ENCODE data around the gene GRN. TPM values are rescaled to one million over a fixed set of nuclear protein-coding genes. Genes with fewer than 3 reads are reported as not detected.

The GRN gene
- total and polyA plus RNA-seq, 2 donors (not counting 3 experiments of a cell fraction or from before 2014, with no cell fraction given), result 343 to 1,034 TPM

DNA sequence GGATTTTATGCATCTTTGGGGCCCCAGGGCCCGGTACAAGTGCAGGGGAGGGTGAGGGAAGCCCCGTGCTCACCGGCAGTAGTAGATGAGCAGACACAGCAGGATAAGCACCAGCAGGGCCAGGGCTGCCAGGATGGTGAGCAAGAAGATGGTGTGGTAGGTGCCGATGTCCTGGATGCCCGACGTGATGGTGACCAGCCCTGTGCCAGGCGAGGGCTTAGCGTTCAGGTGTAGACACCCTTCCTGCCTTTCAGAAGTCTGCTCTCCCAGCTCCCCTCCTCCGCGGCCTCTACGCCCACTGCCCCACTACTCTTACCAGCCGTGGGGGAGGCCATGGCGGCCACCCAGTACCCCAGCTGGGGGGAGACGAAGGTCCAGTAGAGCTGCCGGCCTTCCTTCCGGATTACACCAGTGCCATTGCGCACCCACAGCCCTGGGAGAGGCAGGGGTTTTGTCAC, 10.6 kb downstream of the GRN start:
- Histone ChIP-seq H3K9me3 (replicated peaks; ENCODE audit: control insufficient read depth, insufficient read depth, low read length) (no peaks in the 10 kb centered on the region), H3K36me3 (ENCODE audit: control insufficient read depth in 2 of 2, extremely low read depth in 1 of 2, insufficient read depth in 2 of 2, low read length in 2 of 2) (peaks cover 3 to 24% of the 10 kb centered on the region in 2 experiments), H3K9ac (replicated peaks; ENCODE audit: extremely low read depth, insufficient read depth, low read length) (no peak overlapping the region), H3K4me3 (replicated peaks in 1 of 3; ENCODE audit: insufficient read depth in 1 of 3, low read depth in 1 of 3, low read length in 3 of 3) (no peak overlapping the region), H3K4me2 (ENCODE audit: insufficient read depth, low read length) (no peak overlapping the region), H3K27ac (ENCODE audit: insufficient read depth, low read depth, low read length) (no peak overlapping the region), H3K9me1 (replicated peaks; ENCODE audit: control insufficient read depth, extremely low read depth, insufficient read depth, low read length) (no peaks in the 10 kb centered on the region), H4K20me1 (replicated peaks; ENCODE audit: control insufficient read depth, extremely low read depth, insufficient read depth, low read length) (no peaks in the 10 kb centered on the region), H3K79me2 (ENCODE audit: control insufficient read depth, insufficient read depth, low read length) (no peaks in the 10 kb centered on the region), H3K4me1 (ENCODE audit: control insufficient read depth, extremely low read depth, insufficient read depth, low read length) (no peaks in the 10 kb centered on the region), H2AFZ (ENCODE audit: low read depth, low read length) (no peak overlapping the region), H3K27me3 (ENCODE audit: control insufficient read depth in 2 of 2, insufficient read depth in 2 of 2, low read length in 2 of 2) (no peaks in the 10 kb centered on the region)
- DNase-seq (ENCODE audit: low read depth, low spot score), result no peak
- no peak for FAIRE-seq
- dilution Hi-C loops (cut with MboI; ENCODE audit: extremely low pct_ligation_motif_present, low sequenced_read_pairs), result no loop called here
- ChIA-PET POLR2A (no interaction called here), CTCF (interaction anchor here (0.6 to 3.1 kb wide), 3 partner anchors 8 to 168 kb away, joined by 3 to 12 read pairs (median 3); partner anchors contain the start of gene FAM171A2)
- no peak for TF ChIP-seq POLR2AphosphoS5 (IDR thresholded peaks at IDR 0.05; ENCODE audit: insufficient read depth, low read depth, low read length)
- TF ChIP-seq FOS (IDR thresholded peaks at IDR 0.05; ENCODE audit: borderline replicate concordance, insufficient read depth, low read length), result no peak
- TF ChIP-seq, protein P1, sequence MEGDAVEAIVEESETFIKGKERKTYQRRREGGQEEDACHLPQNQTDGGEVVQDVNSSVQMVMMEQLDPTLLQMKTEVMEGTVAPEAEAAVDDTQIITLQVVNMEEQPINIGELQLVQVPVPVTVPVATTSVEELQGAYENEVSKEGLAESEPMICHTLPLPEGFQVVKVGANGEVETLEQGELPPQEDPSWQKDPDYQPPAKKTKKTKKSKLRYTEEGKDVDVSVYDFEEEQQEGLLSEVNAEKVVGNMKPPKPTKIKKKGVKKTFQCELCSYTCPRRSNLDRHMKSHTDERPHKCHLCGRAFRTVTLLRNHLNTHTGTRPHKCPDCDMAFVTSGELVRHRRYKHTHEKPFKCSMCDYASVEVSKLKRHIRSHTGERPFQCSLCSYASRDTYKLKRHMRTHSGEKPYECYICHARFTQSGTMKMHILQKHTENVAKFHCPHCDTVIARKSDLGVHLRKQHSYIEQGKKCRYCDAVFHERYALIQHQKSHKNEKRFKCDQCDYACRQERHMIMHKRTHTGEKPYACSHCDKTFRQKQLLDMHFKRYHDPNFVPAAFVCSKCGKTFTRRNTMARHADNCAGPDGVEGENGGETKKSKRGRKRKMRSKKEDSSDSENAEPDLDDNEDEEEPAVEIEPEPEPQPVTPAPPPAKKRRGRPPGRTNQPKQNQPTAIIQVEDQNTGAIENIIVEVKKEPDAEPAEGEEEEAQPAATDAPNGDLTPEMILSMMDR (IDR thresholded peaks at IDR 0.05; ENCODE audit: extremely low read depth in 1 of 2, insufficient read depth in 1 of 2, low read depth in 1 of 2, low read length in 2 of 2), result no peak
- TF ChIP-seq JUN (IDR thresholded peaks at IDR 0.05; ENCODE audit: borderline replicate concordance, insufficient read depth, insufficient read length, low read depth), result no peak
- no peak for TF ChIP-seq POLR2A (IDR thresholded peaks at IDR 0.05; ENCODE audit: low read depth, low read length)
- TF ChIP-seq GATA2 (IDR thresholded peaks at IDR 0.05; ENCODE audit: insufficient read depth, insufficient read length, low read depth, low read length), result no peak
- TF ChIP-seq MYC (IDR thresholded peaks at IDR 0.05; ENCODE audit: low read depth, low read length), result no peak
- TF ChIP-seq EZH2 (IDR thresholded peaks at IDR 0.05; ENCODE audit: borderline replicate concordance, low read depth, low read length, severe bottlenecking), result no peak
- TF ChIP-seq, protein P2, sequence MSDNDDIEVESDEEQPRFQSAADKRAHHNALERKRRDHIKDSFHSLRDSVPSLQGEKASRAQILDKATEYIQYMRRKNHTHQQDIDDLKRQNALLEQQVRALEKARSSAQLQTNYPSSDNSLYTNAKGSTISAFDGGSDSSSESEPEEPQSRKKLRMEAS (IDR thresholded peaks at IDR 0.05; ENCODE audit: insufficient read depth, insufficient read length), result no peak
- intact Hi-C loops (cut with micrococcal nuclease), result no loop called here
- BruUV-seq (replicated peaks), result no TSS peak

All from endothelial cell of umbilical vein (primary cell).